Central memory CD4-positive, alpha-beta T cell (primary cell): ENCODE data around the gene GOT1.

ENCODE experiments used
- DNase-seq: peaks from one replicate; pipeline ENCODE4 v3.0.0; 2022

GOT1 gene

DNA sequence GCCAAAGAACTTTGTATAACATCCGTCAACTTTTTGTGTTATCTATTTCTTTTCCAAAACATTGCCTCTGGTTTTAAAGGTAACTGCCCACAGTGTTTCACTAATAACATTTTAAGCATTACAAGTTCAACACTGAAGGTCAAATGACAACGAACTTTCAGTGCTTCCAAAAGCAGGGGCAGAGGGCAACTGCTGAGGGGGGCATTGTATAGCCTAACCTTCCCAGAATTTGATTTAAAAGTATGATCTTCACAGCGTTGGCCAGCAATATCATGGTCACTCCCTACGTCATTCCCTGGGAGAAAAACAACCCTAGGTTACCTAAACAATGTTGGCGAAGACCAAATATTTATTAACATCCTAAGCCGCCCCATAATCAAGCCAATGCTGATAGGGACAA is 2.5 kb upstream of the GOT1 start:
- DNase-seq = no peak

DNA sequence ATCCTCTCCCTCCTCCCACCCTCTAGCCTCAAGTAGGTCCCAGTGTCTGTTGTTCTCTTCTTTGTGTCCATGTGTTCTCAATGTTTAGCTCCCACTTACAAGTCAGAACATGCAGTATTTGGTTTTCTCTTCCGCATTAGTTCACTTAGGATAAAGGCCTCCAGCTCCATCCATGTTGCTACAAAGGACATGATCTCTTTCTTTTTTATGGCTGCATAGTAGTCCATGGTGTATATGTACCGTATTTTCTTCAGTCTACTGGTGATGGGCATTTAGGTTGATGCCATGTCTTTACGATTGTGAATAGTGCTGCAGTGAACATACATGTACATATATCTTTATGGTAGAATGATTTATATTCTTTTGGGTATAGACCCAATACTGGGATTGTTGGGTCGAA is 1.6 kb upstream of the GOT1 start:
- no peak for DNase-seq

DNA sequence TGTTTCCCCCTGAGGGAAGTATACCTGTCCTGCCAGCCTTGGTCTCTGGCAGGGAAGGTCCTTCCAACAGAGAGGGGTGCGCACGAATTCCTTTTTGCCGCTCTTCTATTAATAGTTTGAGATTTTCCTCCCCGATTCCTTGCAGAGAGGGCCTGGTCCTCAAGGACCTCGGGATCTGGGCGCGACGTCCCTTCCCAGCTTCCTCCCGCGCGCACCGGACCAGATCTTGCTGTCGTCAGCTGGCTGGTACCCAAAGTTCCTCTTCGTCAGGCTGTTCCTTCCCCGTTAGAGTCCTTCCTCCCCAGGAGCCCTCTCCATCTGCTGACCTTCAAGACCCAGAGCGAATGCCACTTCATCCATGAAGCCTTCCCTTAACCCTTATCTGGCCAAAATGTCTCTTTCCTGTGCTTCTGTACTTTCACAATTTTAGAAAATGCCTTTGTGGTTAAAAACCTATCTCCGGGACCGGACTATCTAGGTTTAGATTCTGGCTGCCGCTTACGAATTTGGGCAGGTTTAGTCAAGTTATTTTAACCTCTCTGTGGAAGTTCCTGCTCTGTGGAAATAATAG is 851 bp upstream of the GOT1 start:
- no peak for DNase-seq

DNA sequence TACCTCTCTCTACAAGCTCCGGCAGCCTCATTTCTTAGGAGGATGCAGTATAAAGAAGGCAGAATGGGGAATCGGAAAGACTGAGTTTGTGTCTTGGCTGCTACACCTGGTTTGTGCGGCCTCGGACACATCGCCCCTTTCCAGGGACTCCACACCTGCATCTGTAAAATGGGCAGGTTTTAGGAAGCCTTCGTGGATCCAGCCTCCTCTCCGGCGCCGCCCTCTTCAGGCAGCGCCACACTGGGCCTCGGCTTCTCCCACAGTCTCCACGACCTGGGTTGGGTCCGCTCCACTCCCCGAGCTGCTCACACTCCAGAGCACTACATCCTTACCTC is 341 bp downstream of the GOT1 start:
- DNase-seq = no peak

DNA sequence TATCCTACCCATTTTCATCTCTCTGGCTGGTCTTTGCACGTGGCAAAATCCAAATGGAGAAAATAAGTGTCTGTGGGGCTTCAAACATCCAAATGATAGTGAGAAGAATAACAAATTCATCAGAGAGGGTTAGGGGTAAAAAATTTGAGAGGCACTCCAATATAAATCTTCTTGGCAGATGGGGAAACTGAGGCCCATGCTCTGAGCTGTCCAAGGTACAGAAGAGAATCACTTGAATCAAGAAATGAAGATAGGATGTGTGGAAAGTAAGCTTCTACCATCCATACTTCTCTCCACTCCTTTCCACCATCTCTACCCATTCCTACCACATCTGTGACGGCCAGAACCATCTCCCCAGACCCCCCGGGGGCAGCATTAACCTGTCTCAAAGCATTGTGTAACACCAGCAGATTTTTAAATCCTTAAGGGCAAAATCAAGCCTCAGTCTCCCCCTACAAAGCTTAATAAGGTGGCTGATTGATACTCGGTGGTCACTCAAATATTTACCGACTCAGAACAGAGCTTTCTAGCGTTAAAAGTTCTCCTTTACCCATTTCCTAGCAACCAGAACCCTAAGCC is 818 bp downstream of the GOT1 start:
- no peak for DNase-seq

DNA sequence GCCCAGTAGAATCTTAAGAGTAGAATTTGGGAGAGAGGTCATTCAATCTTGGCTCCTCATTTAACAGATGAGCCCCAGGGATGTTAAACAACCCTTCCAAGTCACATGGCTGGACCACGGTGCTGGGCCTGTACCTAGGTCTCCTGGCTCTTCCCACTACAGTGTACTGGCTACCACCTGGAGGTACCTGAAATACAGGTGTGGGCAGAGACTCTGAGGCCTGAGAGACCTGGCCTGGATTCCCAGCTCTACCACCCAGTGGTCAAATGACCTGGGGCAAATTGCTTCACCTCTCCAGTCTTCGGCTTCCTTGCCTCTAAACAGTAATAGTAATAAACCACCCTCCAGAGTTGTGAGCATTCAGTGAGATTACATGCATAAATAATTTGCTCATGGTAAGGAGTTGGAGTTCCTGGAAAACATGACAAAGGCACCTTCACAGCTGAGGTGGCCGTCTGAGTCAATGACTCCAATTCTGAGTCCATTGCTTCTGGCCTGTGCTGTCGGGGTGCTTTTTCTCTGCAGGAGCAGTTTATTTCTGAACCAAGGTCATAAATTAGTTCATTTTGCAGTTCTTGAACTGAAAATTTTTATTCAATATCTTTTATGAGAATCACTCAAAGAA is 2.7 kb downstream of the GOT1 start:
- no peak for DNase-seq

DNA sequence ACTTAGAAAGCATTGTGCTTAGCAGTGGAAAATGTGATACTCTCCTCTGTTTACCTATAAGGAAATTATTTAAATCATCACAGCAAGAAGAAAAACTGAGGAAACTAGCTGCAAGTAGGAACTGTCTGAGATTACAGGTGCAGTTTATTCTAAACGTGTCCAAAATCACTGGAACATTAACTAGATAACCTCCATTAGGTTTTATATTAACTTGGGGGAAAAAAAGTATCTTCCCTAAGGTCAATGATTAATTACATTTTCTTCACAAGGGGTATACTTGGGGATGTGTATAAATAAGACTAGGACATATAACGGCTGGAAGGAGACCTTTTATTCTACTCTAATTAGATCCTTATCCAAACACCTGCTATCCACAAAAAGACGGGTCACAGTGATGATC is 3.7 kb downstream of the GOT1 start:
- no peak for DNase-seq

DNA sequence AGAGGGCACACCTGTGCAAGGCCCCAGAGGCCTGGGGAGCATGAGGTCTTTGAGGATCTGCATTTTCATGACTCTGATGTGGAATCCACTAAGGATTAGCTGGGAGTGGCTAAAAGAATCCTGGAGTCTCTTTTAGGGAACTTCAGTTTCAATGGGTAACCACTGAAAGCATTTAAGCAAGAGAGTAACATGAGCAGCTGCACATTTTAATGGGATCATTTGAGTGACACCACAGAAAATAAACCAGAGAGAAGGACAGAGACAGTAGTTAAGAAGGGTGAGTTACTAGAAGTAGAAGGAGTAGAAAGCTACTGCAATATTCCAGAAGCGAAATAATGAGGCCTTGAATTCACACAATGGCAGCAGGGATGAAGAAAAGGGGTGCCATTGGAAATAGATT is 5.2 kb downstream of the GOT1 start:
- DNase-seq = no peak

DNA sequence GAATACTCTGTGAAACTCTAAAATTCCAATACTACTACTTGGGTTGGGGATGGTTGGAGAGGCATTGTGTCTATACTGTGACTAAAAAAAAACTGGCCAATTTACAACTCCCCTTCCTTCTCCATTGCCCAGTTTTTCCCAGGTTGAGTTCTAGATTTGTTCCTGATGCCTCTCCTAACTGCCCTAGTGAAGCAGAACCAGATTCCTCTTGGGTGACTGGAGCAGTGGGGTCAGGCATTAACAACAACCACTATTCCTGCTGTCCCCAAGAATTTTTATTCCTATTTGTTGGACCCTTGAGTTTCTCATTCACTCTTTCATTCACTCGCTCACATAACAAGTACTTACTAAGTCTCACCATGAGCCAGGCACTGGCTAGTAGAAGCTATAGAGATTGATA is 5.8 kb downstream of the GOT1 start:
- no peak for DNase-seq

DNA sequence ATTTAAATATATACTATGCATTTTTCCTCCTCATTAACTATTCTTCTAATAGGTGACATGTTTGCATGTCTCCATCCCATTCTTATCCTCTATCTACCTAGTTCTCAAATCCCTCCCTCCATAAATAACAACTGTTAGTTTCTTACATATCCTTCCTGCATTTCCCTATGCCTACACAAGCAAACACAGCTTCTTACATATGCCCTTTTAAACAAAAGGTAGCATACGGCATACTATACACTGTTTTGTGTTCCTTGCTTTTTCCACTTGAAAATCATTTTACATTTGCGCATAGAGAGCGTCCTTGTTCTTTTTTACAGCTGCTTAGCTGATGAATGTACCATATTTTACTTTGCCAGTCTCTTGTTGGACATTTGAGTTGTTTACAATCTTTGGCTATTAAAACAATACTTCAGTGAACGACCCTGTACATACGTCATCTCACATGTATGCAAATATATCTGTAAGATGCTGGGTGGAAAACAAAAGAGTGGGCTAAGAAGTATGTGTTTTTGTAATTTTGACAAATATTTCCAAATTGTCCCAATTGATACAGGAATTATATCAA is 7.8 kb downstream of the GOT1 start:
- DNase-seq = no peak

DNA sequence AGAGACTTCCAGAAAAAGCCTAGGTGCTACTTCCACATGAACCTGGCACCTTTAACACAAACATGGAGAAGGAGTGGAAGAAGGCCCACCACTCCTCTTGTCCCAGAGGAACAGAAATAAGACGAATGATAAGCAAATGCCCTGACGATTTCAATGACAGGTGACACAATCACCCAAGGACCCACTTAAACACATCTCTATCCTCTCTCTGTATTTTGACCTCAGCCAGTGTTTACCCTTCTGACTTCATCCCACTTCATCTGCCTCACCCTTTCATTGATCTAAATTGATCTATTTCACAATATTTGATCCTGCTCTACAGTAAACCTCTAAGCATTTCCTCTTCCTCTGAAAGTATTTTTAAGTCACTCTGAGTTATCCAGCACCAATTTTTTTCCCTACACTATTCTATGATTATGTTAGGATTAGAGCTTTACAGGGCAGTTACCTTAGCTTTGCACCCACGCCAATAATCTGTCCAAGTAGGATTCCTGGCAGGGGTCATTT is 9.1 kb downstream of the GOT1 start:
- no peak for DNase-seq

DNA sequence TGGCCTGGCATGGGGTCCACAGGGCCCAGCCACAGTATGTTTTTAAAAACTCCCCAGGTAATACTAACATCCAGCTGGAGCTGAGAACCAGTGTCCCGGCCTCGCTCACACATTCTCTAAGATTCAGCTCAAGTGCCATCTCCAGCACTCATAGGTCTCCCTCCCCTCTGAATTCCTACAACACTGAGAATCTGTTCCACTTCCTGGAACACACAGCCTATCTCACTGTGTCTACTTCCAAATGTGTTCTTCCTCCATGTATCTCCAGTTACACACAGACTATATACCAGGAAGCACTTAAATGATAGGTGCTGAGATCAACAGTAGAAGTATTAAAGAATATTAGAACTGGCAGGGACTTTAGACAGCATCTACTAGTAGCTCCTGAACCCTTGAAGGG is 10.7 kb downstream of the GOT1 start:
- no peak for DNase-seq

DNA sequence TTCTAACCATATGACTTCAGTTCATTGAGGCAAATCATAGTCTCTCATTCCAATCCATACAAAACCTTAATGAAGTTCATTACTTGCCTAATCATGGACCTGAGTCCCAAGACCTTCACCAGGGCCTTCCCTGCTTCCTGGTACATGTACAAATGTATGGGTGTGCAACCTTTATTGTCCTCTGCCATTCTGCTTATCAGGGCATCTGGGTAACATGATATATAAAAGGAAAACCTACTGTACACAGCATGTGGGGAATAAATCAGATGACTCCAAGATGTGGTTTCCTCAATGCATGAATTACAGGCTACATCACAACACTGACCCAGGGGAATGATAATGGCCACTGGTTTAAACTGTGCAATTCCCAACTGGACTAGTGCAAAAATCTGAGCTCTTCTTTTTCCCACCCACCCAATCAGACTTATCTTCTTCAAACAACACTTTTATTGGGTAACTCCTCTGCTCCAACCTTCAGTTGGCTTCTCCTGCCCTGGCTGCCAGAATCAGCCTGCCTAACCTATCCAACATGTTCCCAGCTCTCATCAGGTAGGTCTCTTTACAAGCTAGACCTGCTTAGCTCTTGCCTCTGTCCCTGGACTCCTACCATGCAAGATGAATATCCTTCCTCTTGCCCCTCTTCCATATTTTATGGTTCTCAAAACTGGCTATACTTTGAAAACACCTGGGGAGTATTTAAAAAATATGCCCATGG is 11.4 kb downstream of the GOT1 start:
- no peak for DNase-seq

DNA sequence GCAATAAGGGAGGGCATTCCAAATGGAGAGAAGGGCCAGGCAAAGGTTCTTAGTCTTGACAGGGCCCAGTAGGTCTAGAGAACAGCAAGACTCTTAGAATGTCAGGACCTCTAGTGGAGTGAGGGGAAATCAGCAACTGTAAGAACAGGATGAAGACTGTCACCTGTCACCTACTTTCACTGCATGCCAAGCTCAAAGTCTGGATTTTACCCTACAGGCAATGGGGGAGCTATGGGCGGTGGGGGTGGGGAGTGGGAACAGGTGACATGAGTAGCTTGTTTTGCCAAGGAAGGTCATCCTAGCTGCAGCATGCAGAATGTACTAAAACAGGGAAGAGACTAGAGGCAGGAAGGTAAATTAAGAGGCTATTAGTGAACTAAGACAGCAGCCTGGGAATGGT is 18.3 kb downstream of the GOT1 start:
- DNase-seq = no peak

DNA sequence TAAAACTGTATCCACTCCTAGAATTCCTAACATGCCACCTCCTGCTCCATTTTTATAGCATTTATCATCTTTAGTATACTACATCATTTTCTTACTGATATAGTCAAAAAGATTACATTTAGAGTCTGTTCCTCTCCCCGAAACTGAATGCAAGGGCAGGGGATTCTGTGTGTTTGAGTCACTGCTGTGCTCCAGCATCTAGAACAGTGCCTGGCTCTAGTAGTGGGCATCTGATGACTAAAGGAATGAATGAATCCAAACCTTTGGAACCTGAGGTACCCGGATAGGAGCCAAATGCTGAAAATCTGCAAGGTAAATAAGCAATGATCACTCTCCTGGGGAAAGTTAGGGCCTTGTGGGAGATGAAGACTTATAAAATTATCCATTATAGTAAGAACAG is 18.9 kb downstream of the GOT1 start:
- DNase-seq = no peak

DNA sequence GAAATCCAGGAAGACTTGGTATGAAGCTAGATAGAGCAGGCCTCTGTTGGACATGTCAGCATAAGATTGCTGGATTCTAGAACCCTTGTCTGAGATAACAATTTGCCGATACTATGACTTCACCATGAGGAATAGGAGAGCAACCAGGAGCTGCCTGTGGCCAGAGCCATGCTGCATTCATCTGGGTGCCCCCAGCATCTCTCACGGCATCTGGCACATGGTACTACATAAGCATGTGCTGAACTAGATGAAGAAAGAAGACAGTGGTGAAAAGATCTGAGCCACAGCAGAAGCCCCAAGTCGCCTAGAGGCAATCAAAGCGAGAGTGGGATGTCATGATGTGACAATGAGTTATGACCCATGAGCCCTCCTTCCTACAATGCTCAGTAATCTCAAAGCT is 19.5 kb downstream of the GOT1 start:
- no peak for DNase-seq

DNA sequence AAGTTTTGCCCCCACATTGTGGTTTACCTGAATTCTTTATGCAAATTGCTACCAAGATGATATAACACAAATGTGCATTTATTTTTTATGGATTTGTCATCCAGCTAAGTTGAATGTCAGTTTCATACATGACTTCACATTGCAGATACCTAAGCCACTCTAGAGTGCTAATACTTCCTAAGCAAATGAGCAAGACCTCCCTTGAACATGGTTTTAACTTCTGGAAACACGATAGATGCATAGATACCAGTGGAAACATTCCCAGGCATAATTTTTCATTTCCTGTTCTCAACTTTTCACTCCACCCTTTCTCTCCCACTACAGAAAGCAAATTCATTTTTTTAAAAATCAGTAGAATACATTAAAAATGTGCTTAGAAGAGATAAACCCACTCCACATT is 20.3 kb downstream of the GOT1 start:
- DNase-seq = no peak

DNA sequence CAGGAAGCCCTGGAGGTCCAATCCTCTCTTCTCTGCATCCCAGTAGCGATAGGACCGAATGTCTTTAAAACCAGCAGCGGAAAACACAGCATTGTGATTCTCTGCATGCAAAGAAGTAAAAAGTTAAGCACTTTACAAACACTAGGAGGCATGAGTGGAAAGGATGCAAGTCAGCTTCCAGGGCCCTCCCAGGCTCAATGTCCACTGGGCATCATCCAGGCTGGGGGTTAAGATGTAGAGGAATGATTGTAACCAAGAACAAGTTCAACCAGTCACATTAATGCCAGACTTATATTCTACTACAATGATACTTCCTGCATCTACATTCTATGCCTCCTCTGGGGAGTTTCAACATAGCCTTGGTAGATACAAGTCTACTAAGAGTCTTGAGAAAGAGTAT is 24.3 kb downstream of the GOT1 start:
- DNase-seq = no peak

DNA sequence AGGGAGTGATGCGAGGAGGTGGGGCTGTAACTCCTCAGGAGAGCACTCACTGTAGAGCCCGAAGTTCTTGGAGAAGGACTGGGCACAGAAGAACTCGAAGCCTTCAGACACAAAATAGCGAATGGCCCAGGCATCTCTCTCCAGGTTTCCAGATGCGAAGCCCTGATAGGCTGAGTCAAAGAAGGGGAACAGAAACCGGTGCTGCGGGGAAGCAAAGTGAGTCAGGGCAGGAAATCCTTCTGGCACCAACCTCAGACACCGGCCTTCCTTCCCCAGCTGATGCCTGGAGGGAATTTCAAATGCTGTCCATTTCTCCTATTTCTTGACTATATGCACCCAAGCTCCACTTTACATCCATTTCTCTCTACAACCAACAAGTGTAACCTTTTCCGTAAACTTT is 26.8 kb downstream of the GOT1 start:
- DNase-seq = no peak

DNA sequence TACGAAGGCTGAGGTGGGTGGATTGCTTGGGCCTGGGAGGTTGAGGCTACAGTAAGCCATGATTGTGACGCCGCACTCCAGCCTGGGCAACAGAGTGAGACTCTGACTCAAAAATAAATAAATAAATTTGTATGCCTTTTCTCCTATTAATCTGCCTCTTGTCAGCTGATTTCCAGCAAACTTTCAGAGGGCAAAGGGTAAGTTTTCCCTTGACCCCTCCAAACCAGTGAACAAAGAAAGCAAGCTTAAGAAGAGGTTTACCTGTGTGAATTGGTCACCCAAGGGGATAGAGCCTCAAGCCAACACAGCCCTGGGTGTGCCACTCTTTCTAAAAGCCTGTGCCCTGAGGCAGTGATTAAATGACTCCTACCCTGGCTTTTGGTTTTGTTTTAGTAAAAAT is 30.8 kb downstream of the GOT1 start:
- DNase-seq = no peak

DNA sequence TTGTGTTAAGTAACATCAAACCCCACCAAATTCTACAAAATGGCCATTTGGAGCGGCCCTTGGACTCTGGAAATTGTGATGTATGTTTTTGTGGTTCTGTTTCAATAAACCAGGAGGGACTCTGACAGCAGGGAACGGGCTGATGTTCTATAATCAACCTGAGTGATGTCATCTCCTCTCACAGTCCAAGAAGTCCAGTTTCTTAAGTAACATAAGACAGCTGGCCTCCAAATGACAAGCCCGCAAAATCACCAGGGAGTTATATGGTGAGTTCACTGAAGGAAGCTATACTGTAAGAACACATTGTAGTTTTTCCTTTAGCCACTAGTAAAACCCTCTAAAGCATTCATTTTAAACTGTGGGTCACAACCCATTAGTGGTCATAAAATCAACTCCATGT is 34.0 kb downstream of the GOT1 start:
- DNase-seq = no peak

DNA sequence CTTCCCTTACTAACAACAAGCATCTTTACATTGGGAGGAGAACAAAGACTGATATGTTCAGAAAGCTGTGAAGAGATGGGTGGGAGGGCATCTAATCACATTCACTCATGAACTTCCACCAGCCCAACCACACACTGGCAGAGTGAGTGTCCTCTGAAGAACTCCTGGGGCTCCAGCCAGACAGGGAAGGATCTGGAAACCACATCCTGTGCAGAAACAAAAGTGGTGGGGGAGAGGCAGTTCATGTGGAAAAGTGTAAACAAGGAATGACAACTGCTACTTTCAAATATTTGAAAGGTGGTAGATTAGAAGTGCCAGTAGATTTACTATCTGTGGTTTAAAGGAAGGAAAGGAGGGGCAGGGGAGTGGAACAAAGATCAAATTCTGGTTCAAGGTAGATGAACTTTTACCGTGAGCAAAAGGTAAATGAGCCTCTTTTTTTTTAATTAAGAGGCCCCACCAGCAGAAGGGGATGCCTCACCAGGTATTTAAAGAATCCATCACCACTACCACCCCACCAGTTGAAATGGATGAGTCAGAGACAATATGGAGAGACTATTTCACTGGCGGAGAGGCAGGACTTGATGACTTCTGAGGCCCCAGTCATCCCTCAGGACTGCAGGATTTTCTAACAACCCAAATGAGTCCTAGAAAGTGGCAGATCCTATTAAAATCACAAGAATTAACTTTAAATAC is 34.5 kb downstream of the GOT1 start:
- no peak for DNase-seq

DNA sequence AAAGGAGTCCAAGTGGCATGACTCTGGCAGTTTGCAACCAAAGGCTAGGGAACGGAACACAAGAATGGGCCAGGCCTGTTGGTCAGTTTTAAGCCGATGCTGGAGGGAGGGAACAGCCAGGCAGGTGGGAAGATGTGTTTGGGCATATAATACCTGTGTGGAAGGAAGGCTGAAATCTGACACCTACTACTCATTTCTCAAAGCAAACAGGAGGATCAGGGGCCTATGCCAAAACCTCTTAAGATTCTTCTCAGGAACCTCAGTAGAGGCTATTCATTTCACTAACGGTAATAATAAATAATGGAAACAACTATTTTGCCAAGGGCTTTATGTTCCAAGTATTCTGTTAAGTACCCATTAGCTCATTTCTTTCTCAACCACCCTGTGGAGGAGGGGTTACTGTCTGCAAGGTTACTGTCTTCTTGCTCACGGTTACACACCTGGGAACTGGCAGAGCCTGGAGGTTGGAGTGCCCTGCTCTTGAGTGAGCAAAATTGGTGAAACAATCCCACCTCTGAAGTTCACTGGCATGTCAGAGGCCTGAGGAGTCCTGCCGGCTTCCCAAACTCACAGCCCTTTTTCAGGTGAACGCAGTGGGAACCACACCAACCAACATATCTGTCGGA is 35.5 kb downstream of the GOT1 start:
- DNase-seq = no peak
